Left kidney (tissue), 2 donors: ENCODE measurements around the gene CHD9. TPM values are rescaled to one million over a fixed set of nuclear protein-coding genes. Genes with fewer than 3 reads are reported as not detected.

ENCODE experiments used
- DNase-seq: peaks from one replicate; pipeline ENCODE4 v3.0.0-alpha.2; 2013
- polyA plus RNA-seq: library from polyadenylated mRNA; unstranded; fragments of 120-200 nt; gene quantifications from one replicate; pipeline ENCODE4 v1.2.1, GENCODE V29; 2013; ENCODE audit not compliant: insufficient read length

The CHD9 gene
- polyA plus RNA-seq, 1 donor, result 74.3 TPM

DNA sequence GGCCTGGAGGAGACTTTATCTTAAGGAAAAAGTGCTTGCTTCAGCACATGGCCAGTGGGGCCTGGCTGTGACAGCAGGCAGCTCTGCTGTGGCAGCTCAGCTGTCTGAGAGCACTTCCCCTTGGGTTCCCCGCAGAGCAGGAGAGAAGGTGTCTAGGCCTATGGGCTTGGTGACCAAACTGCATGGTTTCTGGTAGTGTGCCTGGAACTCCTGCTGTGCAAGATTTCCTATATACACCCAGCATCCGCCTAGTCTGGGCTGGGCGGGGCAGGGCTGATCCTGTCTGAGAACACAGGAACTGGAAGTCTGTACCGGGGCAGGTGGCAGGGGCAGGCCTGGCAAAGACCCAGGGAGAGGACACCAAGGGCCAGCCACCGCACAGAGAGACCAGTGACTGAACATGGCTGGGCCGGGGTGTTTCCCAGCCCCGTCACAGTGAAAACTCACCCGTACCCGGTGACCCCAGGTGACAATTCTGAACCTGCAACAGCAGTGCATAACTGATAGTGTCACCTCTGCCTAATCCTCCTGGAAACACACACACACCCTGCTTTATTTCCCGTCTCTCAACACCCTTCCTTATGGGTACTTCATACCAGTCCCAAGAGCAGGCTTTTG lies 39.3 kb downstream of the CHD9 start:
- DNase-seq, result no peak

DNA sequence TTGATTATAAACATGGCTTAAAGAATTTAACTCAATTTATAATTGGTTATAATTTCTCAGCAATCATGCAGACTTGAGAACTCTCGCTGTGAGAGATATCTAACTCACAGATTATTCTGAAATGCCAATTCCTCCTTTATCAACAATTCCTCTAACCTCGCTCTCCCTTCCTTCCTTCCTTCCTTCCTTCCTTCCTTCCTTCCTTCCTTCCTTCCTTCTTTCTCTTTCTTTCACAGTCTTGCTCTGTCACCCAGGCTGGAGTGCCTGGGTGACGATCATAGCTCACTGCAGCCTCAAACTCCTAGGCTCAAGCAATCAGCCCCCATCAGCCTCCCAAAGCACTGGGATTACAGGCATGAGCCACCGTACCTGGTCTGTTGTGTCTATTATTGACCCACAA lies 42.4 kb downstream of the CHD9 start:
- DNase-seq, result no peak

DNA sequence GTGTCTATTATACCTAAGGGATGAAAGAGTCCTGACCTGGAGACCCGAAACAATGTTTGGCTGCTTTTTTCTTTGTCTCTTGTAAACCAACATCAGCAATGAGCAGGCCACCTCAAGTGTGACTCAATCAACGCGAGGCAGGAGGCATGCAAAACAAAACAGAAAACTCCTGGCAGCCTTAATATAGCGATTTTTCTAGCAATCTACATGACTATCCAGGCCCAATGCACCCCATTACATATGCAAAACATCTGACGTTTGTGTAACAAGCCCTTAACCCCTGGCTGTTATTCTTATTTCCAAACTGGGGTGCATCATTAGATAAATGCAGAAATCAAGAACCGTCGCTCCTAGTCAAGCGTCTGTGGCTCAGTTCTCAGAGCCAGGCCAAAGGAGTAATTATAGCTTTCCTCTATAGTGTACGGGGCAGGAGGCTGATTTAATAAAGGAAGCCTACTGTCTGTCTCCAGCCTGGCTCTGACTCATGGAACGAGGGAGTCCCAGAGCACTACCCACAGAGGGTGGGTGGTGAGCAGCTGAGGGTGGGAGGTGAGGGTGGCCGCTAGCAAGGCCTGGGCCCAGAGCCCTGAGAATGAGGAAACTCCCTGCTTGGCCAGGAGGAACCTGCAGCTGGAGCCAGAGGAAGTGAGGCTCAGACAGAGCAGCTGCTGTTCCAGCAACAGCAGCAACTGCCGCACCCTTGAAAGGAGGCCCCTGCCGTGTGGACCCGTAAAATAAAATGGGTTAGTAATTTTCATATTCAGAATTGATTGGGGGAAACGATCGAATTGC lies 43.9 kb downstream of the CHD9 start:
- no peak for DNase-seq

DNA sequence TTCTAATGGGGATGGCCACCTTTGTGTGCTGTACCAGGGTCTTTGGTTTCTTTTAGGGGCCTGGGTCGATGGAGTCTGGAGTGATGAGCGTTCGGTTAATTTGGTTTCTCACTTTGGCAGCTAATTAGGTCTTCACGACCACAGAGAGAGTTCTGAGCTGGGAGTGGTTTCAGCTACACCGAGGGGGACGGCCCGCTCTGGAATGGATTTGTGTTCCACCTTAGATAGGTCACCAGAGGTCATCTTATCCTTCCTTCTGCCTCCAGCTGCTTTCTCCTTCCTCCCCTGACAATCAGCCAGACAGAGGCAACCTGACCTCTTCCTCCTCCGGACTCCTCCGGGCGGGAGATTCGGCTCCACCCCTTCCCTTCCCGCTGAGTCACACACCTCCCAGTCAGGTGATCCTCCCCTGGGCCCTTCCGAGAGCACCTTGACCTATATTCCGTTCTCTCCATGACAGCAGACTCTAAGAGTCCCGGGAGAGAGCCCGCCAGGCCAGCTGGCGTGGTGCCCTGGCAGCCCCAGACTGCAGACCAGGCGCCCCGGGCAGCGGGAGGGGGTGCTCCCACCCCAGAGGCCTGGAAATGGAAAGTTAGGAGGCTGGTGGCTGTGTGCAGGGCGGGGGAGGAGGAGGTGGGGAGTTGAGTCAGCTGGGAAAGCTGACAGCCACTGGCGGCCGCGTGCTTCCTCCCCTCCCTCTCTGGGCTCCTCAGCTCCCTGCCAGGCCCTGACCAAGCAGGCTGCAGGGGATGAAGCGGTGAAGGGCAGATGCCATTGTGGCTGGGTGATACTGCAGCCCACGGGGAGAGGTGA lies 44.7 kb downstream of the CHD9 start:
- peak; percentile 83 for DNase-seq

DNA sequence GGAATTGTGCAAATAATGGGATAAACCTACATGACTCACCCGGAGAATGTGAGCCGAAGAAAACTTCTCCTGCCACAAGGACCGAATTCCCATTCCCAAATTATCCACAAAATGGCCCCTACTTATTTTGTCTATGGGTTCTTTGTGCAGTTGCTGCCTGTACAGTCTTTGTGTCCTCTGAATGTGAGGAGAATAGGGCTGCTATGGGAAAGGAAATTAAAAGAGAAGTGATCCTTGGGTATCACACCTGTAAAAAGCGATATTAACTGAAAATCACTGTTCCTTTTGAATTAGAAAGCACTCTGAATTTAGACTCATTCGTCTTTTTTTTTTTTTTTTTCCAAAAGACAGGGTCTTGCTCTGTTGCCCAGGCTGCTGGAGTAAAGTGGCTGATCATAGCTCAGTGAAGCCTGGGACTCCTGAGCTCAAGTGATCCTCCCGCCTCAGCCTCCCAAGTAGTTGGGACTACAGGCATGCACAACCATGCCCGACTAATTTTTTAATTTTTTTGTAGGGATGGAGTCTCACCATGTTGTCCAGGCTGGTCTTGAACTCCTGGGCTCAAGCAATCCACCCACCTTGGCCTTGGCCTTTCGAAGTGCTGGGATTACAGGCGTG lies 45.4 kb downstream of the CHD9 start:
- DNase-seq, result no peak

DNA sequence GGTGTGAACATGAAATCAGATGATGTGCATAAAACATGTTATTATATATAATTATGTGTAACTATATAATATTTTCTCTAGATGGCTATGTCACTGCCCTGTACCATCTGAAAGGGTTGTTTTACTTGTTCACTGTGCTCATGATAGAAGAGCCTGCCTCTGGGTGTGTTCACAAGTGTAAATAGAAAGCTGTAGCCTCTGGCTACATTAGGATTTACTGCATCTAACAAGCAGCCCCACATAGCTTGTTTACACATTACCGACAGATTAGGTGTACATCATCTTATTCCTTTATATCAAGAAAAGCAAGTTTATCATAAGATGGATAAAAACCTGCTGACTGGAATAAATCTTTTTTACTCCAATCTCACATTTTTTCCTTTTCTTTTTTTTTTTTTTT lies 46.1 kb downstream of the CHD9 start:
- DNase-seq, result no peak

DNA sequence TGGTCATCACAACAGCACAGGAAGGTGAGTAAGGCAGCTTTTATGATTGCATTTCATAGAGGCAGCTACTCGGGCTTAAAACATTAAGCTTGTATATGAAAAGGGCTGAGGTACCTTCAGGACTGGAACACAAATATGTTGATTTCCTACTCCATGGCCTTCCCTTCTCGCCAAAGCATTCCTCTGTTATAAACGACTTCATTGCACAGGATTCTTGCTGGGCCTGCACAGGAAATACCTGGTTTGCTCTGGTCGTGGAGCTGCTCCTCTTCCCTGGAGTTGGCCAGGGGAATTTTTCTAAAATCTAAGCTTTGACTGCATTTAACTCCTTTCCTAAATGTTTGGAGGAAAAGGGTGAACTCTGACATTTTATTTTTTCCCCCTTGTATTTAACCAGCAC lies 49.0 kb downstream of the CHD9 start:
- DNase-seq, result no peak

DNA sequence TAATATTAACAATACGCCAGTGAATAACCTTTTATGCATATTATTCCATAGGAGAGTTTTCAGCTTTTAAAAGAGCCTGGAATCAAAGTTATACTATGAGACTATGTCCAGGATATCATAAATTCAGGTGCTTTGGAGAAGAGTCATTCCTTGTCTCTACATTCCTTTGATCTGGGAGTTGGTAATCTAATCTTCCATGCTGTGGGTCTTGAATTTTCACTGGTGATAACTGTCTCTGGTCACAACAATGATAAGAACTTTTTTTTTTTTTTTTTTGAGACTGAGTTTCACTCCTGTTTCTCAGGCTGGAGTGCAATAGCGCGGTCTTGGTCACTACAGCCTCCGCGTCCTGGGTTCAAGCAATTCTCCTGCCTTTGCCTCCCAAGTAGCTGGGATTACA lies 50.8 kb downstream of the CHD9 start:
- DNase-seq, result no peak

DNA sequence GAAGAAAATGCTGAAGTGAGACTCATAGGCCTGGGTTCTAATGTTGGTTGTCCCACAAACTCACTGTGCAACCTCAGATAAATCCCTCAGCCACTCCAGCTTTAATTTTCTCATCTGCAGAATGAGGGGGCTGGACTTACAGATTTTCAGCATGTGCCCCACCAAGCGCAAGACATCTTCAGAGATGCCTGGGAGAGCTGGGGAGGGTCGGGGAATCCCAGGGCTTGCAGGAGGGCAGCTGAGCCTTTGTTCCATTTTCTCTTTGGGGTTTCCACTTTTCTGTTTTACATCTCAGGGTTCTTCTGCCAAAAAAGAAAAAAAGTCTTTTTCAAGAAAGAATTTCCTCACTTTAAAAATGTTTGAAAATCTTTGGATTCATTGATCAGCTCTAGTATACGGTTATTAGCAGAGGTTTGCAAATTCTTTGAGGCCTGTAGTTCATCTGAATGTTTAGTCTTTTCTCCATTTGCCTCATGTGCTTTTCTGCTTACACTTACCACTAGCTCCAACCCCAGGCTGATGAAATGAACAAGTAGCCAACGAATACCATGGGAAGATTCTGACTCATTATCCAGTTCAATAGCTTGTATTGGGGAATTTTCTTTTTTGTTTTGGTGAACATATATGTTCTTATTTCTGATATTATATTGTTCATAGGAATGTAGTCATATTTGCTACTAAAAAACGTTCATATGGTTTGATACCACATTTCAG lies 56.4 kb downstream of the CHD9 start:
- no peak for DNase-seq

DNA sequence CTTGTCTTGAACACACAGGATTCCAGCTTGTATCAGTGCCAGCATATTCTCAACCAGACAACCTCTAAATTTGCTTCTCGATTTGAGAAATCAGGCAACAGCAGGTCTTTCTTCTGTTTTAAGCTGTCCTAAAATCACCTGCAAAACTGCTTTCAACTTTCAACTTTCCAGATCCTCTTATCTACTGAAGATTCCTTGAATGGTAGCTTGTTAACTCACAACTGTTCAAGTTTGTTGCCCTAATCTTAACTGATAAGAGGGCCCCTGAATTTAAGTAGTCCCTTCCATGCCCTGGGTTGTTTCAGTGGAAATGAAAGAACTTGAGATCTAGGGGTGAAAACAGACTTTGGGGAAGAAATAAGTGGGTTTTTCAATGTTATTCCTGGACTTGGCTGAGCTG lies 57.2 kb downstream of the CHD9 start:
- DNase-seq, result no peak

DNA sequence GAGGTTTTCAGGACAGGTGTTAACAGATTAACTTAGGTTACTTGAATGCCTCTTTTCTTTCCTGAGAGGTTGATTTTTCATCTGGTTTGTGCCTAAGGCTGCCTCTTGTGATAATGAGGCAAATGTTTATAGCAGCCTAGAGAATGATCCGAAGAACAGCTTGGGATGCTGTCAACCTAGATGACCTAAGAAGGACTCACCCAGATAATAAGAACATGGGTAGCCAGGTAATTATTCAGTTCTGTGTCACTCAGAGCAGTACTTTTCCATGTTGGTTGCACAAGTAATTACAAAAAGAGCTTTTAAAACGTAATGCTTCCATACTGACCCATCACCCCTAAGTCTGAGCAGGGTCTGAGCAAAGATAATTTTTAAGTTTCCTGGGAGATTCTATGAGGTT lies 60.3 kb downstream of the CHD9 start:
- no peak for DNase-seq

DNA sequence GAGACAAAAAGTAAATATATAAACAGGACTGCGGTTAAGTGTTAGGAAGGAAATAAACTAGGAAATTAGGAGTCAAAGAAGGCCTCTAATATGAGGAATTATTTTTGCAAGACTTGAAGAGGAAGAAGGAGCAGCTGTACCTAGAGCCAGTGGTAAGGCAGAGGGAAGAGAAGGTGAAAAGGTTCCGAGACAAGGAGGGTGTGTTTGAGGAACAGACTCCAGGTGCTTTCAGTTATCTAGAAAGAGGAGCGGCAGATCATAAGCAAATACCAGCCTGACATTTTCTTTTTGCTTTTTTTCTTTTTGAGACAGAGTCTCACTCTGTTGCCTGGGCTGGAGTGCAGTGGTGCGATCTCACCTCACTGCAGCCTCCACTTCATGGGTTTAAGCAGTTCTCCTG lies 61.0 kb downstream of the CHD9 start:
- no peak for DNase-seq

DNA sequence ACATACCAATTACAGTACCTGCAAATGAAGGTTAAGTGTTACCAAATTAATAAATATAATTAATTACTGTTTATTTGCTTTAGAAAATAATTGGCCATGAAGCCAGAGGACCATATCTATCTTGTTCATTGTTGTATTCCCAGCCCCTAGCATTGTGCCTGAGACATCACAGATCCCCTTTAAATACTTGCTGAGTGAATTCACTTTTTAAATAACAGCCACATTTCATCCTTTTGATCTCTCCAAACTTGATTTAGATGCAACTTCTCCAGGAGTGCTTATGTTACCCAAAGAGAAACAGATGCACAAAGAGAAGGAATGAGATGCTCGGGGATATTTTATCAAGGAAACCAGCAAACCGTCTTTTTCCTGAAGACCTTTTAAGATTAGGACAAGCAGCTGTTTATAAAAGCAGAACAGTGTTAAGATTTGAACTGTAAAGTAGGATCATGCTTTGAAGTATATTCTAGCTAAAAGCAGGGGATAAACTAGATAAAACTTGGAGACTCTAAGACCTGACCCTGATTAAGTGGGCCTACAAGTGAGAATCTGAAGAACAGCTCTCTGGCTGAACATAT lies 66.3 kb downstream of the CHD9 start:
- DNase-seq, result no peak

DNA sequence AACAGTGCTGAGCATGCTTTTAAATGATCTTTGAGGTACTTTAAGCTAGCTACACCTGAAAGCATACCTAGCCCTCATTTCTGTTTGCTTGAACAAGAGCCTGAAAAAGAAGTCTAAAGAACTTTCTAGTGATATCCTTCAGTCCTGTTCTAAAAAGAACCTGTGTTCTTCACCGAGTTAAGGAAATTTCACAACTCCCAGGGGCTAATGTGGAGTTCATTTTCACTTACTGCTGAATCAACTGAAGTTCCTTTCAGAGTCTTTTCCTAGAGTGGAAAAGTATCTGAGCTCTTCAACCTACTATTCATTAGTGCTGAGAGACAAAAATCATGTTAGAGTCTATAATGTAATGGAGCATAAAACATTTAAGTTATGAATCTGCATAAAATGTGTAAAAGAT lies 66.9 kb downstream of the CHD9 start:
- no peak for DNase-seq

DNA sequence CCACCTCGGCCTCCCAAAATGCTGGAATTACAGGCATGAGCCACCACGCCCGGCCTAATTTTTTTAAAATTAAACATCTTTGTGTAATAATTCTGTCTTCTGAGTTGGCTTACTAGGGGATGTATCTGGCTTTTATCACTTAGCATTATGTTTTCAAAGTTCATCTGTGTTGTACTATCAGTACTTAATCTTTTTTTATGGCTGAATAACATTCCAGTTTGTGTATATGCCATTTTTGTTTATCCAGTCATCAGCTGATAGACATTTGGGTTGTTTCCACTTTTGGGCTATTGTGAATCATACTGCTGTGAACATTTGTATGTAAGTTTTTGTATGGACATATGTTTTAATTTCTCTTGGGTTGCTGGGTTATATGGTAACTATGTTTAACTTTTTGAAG lies 69.0 kb downstream of the CHD9 start:
- DNase-seq, result no peak

DNA sequence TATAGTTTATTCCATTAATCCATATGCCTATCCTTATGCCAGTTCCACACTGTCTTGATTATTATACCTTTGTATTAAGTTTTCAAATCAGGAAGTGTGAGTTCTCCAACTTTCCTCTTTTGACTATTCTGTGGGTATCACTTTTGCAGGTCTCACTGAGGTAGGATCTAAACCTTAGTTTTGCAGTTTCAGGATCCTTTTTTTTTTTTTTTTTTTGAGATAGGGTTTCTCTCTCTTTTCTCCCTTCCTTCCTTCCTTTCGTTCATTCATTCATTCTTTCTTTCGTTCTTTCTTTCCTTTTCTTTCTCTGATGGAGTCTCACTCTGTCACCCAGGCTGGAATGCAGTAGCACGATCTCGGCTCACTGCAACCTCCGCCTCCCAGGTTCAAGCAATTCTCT lies 71.6 kb downstream of the CHD9 start:
- no peak for DNase-seq

DNA sequence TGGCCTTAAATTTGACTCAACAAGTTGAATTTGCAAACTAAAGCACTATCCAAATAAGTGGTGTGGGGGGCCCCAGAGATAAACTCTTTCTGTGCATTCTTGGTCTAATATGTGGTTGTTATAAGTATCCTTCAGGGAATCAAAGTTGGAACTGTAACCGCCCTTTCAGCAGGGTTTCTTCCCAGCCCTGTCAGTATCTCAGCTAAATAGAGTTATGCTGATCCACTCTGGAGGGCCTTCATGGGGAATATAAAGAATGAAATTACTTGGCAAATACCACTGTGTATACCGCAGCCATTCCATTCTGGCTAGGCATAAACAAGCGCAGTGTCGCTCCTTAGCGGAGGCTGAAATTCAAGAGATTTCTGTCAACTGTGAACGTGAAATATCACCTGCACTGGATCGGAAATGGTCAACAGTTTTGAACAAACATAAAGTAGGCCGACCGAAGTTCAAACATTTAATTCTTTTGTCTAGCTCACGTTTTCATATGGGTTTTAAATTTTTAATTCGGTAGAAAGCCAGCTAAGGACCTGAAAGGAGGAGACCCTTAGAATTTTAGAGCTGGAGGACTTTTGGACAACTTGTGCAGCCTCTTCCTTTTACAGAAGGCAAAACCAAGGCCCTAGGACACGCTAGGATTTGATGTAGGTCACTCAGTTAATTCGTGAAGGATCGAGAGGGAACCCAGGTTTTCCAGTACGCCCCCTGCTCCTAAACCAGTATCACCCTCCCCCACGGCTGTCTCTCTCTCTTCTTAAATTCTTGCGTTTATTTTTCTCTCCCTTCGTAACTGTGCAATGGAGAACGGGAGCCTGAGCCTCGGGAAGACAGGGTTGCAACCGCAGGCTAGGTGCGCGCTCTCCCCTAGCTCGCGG lies 74.7 kb downstream of the CHD9 start:
- peak; percentile 40 for DNase-seq

DNA sequence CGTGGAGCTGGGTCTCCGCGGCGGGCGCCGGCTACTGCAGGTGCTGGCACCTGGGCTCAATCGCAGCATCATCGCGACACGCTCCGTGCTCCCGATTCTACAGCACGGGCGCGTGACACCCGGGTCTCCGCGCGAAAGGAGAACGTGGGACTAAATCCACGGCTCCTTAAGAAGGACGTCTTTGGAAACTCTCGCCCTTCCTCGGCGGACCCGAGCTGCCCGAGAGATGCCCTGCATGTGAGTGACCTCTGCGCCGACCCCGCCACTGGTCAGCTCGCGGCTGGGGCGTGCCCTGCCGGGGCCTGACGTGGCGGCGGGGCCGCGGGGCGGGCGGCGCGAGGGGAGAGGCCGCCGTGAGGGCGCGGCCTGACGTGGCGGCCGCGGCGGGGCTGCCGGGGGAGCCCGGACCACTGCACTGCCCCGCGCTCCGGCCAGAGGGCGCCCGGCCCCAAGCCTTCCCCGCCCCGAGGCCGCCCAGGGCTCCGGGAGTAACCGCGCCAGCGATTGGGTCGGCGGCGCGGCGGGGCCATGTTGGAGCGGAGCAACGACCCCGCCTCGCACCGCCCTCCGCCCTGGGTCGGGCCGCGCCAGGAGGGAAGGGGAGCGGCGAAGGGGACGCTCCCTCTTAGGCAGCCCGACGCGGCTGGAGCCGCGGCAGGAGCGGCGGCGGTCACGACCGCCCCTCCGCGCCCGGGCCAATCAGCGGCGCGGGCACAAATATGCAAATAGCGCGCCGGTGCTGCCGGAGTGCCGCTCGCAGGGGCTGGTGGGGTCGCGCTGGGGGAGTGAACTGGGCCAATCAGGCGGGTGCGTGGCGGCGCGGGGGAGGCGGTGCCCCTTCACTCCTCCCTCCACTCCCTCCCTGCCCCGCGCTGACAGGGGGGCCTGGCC lies 75.6 kb downstream of the CHD9 start:
- peak; percentile 93 for DNase-seq

DNA sequence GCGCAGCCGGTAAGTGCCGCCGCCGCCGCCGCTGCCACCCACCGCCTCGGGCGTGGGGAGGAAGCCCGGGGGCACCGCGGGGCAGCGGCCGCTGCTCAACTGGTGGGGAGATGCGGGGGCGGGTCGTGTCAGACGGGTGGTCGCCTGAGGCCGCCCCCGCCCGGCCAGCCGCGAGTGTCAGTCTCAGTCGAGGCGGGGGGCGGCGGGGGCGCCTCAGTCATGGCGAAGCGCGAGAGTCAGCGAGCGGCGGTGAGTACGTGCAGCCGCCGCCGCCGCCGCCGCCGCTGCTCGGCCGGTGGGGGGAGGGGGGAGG lies 76.2 kb downstream of the CHD9 start:
- DNase-seq, result no peak
